Stimulated activated CD8-positive, alpha-beta memory T cell treated with anti-CD3 and anti-CD28 coated beads, Interleukin-12 subunit alpha, Interleukin-12 subunit beta, amount 100 ng/mL, for 1 hour (primary cell): ENCODE data around the gene GBP4.

Experiments used
- DNase-seq: peaks from one replicate; pipeline ENCODE4 v3.0.0-alpha.2; 2020; ENCODE audit warnings: low read depth

Gene GBP4

GRCh38 chr1:89170170-89171066 lies 28.3 kb downstream of the GBP4 start:
- no peak for DNase-seq

DNA sequence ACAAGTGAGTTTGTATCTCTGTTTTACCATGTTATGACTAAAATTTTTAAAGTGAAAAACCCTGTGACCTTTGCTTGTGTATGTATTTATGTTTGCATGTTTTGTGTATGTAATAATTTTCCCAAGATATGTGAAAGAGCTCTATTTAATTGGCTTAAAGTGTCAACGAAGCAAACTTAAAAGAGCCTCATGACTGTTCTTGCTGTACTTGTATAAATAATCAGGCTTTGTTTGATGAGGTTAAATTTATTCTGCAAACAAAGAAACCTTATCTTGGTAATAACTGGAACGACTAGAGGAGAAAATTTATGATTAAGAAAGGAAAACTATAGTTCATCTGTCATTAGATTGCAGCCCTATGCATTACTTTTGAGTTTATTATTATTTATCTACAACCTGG lies 29.6 kb downstream of the GBP4 start:
- no peak for DNase-seq

DNA sequence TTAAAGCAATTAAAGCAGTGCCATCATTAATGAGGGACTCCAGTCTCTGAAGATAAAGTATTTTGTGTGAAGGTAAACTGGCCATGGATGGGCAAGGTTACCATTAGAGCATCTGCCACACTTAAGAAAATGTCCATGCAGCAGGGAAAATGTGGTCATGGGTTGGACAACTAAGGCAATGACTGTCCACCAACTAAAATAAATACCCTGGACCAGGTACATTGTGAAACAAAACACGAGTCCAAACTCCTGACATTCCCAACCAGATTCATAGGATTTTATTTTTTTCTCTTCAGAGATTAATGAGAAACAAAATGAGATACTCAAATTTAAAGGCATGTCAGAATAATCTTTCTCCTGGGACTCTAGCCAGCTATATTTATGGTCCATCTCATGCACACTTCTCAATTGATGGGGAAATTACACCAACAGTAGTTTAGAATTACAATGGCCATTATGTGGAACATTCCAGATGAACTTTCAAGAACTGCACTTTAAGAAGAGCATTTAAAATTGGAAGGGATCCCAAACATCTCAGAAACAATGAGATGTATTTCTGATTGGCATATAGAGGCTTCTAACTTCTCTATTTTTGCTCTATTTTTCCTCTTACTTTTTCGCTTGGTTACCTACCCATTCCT lies 31.0 kb downstream of the GBP4 start:
- DNase-seq = no peak

DNA sequence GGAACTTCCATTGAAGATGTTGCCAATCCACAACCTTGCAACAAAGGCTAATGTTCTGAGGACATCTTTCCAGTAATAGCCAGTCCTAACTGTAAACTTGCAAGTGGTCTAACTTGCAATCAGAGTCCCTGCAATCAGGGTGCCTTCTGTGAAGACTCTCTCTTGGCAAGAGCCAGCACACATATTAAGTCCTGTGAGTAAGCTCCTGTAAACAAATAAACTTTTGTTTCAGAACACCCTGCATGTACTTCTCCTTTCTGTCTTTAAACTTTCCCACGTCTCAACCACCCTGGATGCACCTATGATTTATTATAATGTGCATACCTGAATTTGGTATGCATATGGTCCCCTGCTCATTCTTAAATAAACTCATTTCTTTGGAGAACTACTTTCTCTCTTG lies 32.0 kb downstream of the GBP4 start:
- no peak for DNase-seq

DNA sequence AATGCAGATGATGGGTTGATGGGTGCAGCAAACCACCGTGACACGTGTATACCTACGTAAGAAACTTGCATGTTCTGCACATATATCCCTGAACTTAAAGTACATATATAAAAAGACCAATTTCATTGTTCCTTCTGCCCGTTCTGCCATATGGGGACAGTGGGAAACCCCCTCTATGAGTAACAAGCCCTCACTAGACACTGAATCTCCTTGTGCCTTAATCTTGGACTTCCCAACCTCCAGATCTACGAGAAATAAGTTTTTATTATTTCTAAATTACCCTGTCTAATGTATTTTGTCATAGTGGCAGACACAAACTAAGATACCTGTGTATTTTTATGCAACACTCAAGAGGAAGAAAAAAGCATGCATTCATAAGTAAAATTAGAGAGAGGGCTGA lies 32.9 kb downstream of the GBP4 start:
- DNase-seq = no peak

DNA sequence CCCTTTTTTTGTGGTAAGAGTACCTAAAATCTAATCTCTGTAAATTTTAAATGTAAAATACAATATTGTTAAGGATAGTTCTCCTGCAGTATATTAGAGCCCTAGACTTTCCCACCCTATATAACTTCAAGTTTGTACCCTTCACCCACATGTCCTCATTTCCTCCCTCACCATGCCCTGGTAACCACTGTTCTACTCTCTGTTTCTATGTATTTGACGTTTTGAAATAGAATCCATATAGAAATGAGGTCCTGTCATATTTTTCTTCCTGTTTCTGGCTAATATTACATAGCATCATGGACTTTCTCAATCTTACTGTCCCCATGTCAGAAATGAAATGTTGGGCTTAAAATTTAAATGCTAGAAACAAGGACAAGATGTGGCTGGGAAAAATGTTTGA lies 47.7 kb downstream of the GBP4 start:
- no peak for DNase-seq

DNA sequence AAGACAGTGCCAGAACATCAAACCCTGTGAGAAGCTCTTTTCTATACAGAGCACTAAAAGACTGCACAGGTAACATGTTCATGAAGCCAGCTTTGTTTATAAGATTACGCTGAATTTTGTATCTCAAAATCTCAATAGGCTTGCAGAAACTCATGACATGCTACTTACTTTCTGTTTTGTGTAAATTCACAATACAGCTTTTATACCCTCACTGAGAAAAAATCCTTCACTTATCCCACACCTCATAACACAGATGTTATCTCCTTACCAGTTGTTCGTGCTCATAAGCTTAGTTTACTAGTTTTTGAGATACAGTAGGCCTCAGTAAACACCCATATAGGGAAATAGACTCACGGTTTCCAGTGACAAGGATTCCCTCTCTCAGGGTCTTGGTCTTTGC lies 48.8 kb downstream of the GBP4 start:
- DNase-seq = no peak

DNA sequence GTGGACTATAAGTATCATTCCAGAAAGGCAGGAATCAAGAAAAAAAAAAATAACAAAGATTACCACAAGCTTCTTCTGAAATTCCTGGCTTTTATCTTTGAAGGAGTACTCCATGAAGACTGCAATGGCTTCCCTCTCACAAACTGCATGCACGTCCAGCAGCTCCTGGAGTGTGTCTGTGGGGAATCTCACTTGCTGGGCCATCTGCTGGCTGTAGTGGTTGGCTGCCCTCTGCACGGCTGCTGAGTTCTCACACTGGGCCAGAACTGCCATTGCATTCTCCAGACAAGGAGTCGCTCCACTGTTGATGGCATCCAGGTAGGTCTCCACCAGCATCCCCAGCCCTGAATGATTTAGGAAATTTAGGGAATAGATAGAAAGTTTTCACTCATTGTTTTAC lies 49.5 kb downstream of the GBP4 start:
- no peak for DNase-seq

DNA sequence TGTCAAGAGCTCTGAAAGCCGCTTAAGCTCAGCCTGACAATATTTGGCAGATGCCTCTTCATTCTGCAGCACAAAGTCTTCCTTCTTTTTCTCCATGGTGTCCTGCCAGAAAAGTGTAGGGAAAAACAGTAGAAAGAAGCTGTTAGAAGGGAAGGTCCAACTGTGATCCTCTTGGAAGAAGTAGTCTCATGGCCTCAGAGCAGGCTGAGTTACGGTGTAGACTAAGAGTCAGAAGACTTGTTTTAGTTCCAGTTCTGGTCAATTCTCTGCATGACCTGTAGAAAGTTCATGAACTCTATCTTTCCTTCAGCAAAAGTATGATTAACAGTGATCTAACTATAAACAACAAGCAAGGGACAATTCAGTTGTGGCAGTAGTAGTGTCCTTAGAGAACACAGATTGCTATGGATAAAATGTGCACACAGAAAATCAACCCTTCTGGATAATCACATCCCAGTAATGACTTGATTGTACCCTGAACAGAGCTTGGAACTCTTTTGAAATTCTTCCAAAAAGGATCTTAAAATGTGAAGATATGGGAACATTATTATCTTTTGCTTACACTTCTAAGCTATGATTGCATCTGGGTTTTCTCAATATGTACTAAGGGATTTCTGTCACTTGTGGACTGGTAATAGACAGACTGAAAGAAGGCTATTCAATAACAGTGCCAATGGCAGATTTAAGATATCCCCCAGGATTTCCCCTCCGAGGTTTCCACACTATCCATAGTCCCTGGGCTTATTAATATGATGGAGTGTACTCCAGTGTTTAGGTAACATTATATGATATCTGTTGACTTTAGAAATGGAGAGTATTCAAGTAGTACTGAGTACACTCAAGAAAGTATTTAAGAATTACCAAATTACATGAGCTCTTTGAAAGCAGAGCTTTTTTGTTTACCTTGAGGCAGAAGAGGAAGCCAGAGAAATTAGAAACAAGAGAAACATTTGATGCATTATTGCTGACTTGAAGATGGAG lies 50.8 kb downstream of the GBP4 start:
- no peak for DNase-seq

DNA sequence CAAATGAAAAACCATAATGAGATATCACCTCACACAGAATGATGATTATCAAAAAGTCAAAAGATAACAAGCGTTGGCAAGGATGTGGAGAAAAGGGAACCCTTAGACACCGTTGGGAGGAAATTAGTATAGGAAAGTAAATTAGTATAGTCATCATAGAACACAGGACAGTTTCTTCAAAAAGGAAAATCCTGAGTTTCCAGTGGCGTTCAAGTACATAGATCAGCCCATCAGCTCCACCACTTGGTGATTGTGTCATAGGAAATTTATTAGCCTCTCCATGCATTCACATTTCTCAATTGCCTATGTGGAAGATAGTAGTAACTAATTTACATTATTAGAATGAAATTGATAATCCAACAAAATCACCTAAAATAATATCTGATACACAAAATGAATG lies 52.0 kb downstream of the GBP4 start:
- DNase-seq = no peak

DNA sequence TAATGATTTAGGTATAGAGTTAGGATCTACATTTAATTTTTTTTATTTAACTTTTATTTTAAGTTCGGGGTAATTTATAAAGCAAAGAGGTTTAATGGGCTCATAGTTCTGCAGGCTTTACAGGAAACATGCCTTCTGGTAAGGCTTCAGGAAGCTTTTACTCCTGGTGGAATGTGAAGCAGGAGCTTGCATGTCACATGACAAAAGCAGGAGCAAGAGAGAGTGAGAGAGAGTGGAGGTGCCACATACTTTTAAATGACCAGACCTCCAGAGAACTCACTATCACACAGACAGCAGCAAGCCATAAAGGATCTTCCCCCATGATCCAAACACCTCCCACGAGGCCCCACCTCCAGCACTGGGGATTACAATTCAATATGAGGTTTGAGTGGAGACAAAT lies 55.3 kb downstream of the GBP4 start:
- no peak for DNase-seq

DNA sequence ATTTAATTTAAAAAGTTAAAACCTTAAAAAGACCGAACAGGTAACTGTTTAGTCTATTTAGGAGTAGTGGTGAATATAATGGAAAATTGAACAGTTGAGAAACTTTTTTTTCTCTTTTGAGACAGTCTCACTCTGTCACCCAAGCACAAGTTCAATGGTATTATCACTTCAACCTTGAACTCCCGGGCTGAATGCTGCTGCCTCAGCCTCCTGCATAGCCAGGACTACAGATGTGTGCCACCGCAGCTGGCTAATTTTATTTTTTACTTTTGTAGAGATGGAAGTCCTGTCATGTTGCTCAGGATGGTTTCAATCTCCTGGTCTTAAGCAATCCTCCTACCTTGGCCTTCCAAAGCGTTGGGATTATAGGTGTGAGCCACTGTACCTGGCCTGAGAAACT lies 56.6 kb downstream of the GBP4 start:
- DNase-seq = no peak

- DNase-seq = no peak
Measured at GRCh38 chr1:89133747-89134146, 65.0 kb downstream of the GBP4 start.
